Karpas-422 (cell line): ENCODE data around the gene NEK1. TPM values are rescaled to one million over a fixed set of nuclear protein-coding genes. Genes with fewer than 3 reads are reported as not detected.
"Not testable (repeated sequence)": the region's sequence is repeated elsewhere in the genome, so short reads cannot be mapped to it uniquely, and the experiment has no call there.

ENCODE experiments used
- DNase-seq: peaks from one replicate; pipeline ENCODE4 v3.0.0-alpha.2; 2015
- H2AFZ ChIP-seq: fragments of 200-600 bp; sonication (generic); 2 replicates; pipeline ENCODE4 v1.6.1; 2014; ENCODE audit warnings: antibody characterized with exemption, low read length, mixed read lengths
- H3K27ac ChIP-seq: fragments of 200-600 bp; sonication (generic); 2 replicates; pipeline ENCODE4 v1.5.1; 2014; ENCODE audit warnings: mild to moderate bottlenecking, low read length, moderate library complexity
- H3K27me3 ChIP-seq: fragments of 200-600 bp; sonication (generic); 2 replicates; pipeline ENCODE4 v1.6.1; 2014; ENCODE audit warnings: low read length, mixed read lengths
- H3K36me3 ChIP-seq: fragments of 200-600 bp; sonication (generic); 2 replicates; pipeline ENCODE4 v1.6.1; 2014; ENCODE audit warnings: low read length, mixed read lengths; ENCODE audit not compliant: insufficient read depth
- H3K4me1 ChIP-seq: fragments of 200-600 bp; sonication (generic); 2 replicates; pipeline ENCODE4 v1.6.1; 2014; ENCODE audit warnings: mild to moderate bottlenecking, low read length, mixed read lengths
- H3K4me2 ChIP-seq: fragments of 200-600 bp; sonication (generic); 2 replicates; pipeline ENCODE4 v1.6.1; 2014; ENCODE audit warnings: low read length, low read depth, mild to moderate bottlenecking; ENCODE audit not compliant: poor library complexity, severe bottlenecking
- H3K4me3 ChIP-seq: fragments of 200-600 bp; sonication (generic); 2 replicates; pipeline ENCODE4 v1.5.1; 2014; ENCODE audit warnings: mild to moderate bottlenecking, antibody characterized with exemption, low read length, mixed read lengths
- H3K79me2 ChIP-seq: fragments of 200-600 bp; sonication (generic); 2 replicates; pipeline ENCODE4 v1.6.1; 2014; ENCODE audit warnings: mild to moderate bottlenecking, low read length, mixed read lengths
- H3K9ac ChIP-seq: fragments of 200-600 bp; sonication (generic); 2 replicates; pipeline ENCODE4 v1.6.0; 2014; ENCODE audit warnings: low read length
- H3K9me2 ChIP-seq: fragments of 200-600 bp; sonication (generic), shearing (Covaris generic); replicated peaks from 2 replicates; pipeline ENCODE4 v1.6.0; 2014; ENCODE audit warnings: mild to moderate bottlenecking, low read length, moderate library complexity; ENCODE audit not compliant: insufficient read depth
- H3K9me3 ChIP-seq: fragments of 300-700, 200-600 bp; sonication (generic); 2 replicates; pipeline ENCODE4 v1.6.1; 2014; ENCODE audit warnings: low read length, mixed read lengths
- H4K20me1 ChIP-seq: fragments of 200-600 bp; sonication (generic); 2 replicates; pipeline ENCODE4 v1.6.1; 2014; ENCODE audit warnings: mild to moderate bottlenecking, antibody characterized with exemption, low read length, low read depth; ENCODE audit not compliant: insufficient read depth
- total RNA-seq: library from RNA; depleted of rRNA; stranded (reverse); fragments of >200 nt; shearing (Covaris generic); gene quantifications from 2 replicates; pipeline ENCODE4 v1.2.3, GENCODE V29; 2014; ENCODE audit warnings: low replicate concordance

NEK1 gene
- total RNA-seq, 1 experiment from 2014 or later, result 9.4 TPM

DNA sequence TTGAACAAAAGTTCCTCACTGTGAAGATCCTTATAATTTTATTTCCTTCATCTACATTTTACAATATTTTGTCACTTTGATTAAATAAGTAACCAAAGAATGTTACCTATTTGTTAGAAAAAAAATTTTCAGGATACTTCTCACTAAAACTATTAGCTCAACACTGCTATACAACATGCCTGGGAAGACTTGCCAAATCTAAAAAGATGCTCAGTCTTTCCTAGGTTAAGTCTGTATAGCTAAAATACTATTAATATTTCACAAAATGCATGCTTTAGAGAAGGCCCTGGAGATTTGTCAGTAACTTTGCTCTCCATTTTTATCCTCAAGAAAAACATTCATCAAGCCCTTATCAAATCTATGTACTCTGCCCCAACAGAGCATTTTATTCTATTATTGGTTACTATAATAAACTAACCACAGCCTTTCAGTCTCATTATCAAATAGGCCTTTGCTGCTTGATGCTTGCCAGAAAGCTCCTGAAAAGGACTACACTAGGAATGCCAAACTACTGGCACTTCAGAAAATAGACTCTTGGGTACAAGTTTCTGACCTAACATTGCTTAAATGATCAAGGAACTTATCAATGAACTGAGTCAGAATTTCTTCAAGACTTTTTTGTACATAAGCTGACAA, 17.7 kb downstream of the NEK1 start:
- H3K79me2 ChIP-seq, result no peaks in the 10 kb centered on the region
- no peak for DNase-seq
- no peaks in the 10 kb centered on the region; the same call in 1 of the 2 replicates for H3K36me3 ChIP-seq
- H3K9ac ChIP-seq, result no peak overlapping the region
- H4K20me1 ChIP-seq, result no peaks in the 10 kb centered on the region
- no peak overlapping the region for H3K27ac ChIP-seq
- no peaks in the 10 kb centered on the region for H3K4me1 ChIP-seq
- H2AFZ ChIP-seq, result no peak overlapping the region
- no peaks in the 10 kb centered on the region for H3K9me3 ChIP-seq
- H3K4me2 ChIP-seq, result no peak overlapping the region
- H3K27me3 ChIP-seq, result no peaks in the 10 kb centered on the region
- H3K9me2 ChIP-seq, result no peaks in the 10 kb centered on the region
- no peak overlapping the region for H3K4me3 ChIP-seq

DNA sequence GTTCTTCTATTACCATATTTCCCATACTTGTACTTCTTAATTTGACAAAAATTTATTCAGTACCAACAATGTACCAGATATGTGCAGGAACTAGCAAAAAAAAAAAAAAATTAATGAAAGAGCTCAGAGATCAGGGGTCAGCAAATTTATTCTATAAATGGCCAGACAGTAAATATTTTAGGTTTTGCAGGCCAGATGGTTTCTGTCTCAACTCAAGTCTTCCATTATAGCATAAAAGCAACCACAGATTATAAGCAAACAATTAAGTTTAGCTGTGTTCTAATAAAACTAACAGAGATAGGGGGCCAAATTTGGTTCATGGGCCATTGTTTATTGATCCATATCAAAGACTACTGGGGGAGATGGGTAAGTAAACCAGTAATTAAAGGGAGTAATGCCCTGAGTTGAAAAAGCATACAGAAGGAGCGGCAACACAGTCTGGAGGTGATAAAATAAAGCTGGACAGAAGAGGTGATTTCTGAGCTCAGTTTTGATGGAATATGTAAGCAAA, 19.3 kb downstream of the NEK1 start:
- H4K20me1 ChIP-seq, result no peaks in the 10 kb centered on the region
- H3K36me3 ChIP-seq, result no peaks in the 10 kb centered on the region; the same call in 1 of the 2 replicates
- H3K27ac ChIP-seq, result no peak overlapping the region
- H3K9me2 ChIP-seq, result no peaks in the 10 kb centered on the region
- no peaks in the 10 kb centered on the region for H3K9me3 ChIP-seq
- DNase-seq, result no peak
- H3K27me3 ChIP-seq, result no peaks in the 10 kb centered on the region
- H2AFZ ChIP-seq, result no peak overlapping the region
- H3K4me2 ChIP-seq, result no peak overlapping the region
- no peak overlapping the region for H3K4me3 ChIP-seq
- no peaks in the 10 kb centered on the region for H3K79me2 ChIP-seq
- H3K9ac ChIP-seq, result no peak overlapping the region
- no peaks in the 10 kb centered on the region for H3K4me1 ChIP-seq

DNA sequence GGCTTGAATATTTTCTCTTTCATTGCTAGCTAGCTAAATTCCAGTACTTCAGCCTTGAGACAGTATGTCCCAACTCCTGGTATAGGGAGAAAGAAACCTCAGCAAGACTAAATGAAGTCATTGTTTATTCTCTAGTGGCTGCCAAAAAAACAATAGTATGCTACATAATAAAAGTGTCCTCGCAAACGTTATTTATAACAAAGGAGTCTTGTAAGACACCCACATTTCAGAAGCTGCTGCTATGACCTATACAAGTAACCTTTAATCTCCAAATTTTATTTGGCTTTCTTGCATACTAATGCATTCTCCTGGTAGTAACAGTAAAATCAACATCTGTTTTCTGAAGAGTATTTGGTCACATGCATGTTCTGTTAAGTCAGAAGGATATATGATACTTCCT, 28.8 kb downstream of the NEK1 start:
- Histone ChIP-seq H4K20me1 (no peaks in the 10 kb centered on the region), H3K4me3 (no peak overlapping the region), H3K36me3 (no peaks in the 10 kb centered on the region), H3K4me2 (no peak overlapping the region), H3K27ac (no peak overlapping the region), H3K9ac (no peak overlapping the region), H3K9me2 (no peaks in the 10 kb centered on the region), H3K4me1 (no peaks in the 10 kb centered on the region), H2AFZ (no peak overlapping the region), H3K79me2 (no peaks in the 10 kb centered on the region), H3K9me3 (no peaks in the 10 kb centered on the region), H3K27me3 (no peaks in the 10 kb centered on the region)
- no peak for DNase-seq

DNA sequence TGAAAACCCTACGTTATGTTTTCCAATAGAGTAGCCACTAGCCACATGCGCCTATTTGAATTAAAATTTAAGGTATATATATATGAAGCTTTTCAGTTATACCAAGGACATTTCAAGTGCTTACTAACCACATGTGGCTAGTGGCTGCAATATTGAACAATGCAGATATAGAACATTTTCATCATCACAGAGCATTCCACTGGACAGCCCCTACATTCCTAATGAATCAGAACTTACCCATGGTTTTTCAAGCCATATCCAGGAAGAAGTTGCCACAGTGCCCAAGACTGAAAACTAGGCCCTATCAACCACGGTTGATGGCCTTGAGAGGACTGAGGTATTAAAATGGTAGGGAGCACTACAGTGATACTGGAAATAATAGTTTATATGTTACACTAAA, 29.7 kb downstream of the NEK1 start:
- H3K79me2 ChIP-seq, result no peaks in the 10 kb centered on the region
- H3K9ac ChIP-seq, result no peak overlapping the region
- H3K27me3 ChIP-seq, result no peaks in the 10 kb centered on the region
- no peak overlapping the region for H3K4me3 ChIP-seq
- no peaks in the 10 kb centered on the region for H3K4me1 ChIP-seq
- H3K36me3 ChIP-seq, result no peaks in the 10 kb centered on the region
- no peak overlapping the region for H3K27ac ChIP-seq
- no peaks in the 10 kb centered on the region for H4K20me1 ChIP-seq
- H2AFZ ChIP-seq, result no peak overlapping the region
- no peak overlapping the region for H3K4me2 ChIP-seq
- DNase-seq, result no peak
- H3K9me3 ChIP-seq, result no peaks in the 10 kb centered on the region
- H3K9me2 ChIP-seq, result no peaks in the 10 kb centered on the region

DNA sequence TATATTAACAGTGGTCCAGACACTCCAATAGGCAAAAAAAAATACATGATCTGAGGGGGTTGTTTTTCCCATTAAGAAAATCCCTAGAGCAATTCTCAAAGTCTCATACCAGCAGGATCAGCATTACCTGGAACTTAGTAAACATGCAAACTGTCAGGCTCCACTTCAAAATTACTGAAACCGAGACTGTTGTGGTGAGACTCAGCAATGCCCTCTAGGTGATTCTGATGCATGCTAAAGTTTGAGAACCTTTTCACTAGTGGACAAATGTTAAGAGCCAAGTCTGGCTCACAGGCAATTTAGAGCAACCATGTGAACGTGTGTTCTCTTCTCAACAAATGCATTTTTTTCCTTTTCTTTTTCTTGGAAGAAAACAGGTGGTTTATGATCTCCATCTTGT, 30.2 kb downstream of the NEK1 start:
- Histone ChIP-seq H3K9ac (no peak overlapping the region), H3K4me1 (no peaks in the 10 kb centered on the region), H3K9me2 (no peaks in the 10 kb centered on the region), H3K36me3 (no peaks in the 10 kb centered on the region), H3K4me3 (no peak overlapping the region), H3K27ac (no peak overlapping the region), H3K79me2 (no peaks in the 10 kb centered on the region), H4K20me1 (no peaks in the 10 kb centered on the region), H3K4me2 (no peak overlapping the region), H3K9me3 (no peaks in the 10 kb centered on the region), H2AFZ (no peak overlapping the region), H3K27me3 (no peaks in the 10 kb centered on the region)
- DNase-seq, result no peak

DNA sequence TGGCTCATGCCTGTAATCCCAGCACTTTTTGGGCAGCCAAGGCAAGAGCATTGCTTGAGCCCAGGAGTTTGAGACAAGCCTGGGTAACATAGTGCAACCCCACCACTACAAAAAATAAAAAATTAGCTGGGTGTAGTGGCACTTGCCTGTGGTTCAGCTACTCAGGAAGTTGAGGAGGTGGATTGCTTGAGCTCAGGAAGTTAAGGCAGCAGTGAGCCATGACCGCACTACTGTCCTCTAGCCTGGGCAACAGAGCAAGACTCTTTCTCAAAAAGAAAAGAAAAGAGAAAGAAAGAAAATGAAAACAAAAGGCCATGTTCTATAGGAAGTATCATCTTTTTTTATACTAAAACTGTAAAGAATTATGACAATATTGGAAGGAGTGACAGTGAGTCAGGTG, 38.5 kb downstream of the NEK1 start:
- Histone ChIP-seq H3K4me3 (no peak overlapping the region), H3K27ac (no peak overlapping the region)

DNA sequence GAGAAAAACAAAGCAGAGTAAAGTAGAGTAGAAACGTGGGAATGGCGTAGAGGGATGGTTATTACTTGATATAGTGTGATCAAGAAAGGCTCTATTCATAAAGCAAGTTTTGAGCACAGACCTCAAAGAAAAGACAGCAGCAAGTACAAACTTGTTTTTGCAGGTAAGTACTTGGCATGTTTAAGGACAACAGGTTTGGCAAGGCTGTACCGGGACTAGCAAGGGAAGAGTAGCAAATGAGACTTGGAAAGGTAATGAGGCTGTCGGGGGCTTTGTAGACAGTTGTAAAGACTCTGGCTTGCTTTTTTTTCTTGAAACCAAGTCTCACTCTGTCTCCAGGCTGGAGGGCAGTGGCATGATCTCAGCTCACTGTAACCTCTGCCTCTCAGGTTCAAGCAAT, 40.9 kb downstream of the NEK1 start:
- Histone ChIP-seq H3K79me2 (no peaks in the 10 kb centered on the region), H3K36me3 (no peaks in the 10 kb centered on the region), H3K27ac (no peak overlapping the region), H3K9ac (no peak overlapping the region), H3K9me3 (no peaks in the 10 kb centered on the region), H3K4me2 (no peak overlapping the region), H3K4me1 (no peaks in the 10 kb centered on the region), H2AFZ (no peak overlapping the region), H3K9me2 (no peaks in the 10 kb centered on the region), H4K20me1 (no peaks in the 10 kb centered on the region), H3K4me3 (no peak overlapping the region), H3K27me3 (no peaks in the 10 kb centered on the region)
- no peak for DNase-seq

More for the DNA sequence above, 38.5 kb downstream of the NEK1 start:
- Histone ChIP-seq H3K36me3 (no peaks in the 10 kb centered on the region), H3K9ac (no peak overlapping the region), H3K9me3 (no peaks in the 10 kb centered on the region), H3K9me2 (no peaks in the 10 kb centered on the region), H3K4me1 (no peaks in the 10 kb centered on the region), H3K4me2 (no peak overlapping the region), H3K27me3 (no peaks in the 10 kb centered on the region), H2AFZ (no peak overlapping the region), H3K79me2 (no peaks in the 10 kb centered on the region), H4K20me1 (no peaks in the 10 kb centered on the region)
- no peak for DNase-seq

DNA sequence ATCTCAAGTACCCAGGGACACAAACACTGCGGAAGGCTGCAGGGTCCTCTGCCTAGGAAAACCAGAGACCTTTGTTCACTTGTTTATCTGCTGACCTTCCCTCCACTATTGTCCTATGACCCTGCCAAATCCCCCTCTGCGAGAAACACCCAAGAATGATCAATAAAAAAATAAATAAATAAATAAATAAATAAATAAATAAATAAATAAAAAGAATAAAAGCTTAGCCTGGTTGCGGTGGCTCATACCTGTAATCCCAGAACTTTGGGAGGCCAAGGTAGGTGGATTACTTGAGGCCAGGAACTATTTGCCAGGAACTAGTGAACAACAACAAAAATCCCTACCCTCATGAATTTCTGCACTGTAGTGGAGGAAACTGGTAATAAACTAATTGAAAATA, 41.4 kb downstream of the NEK1 start:
- H3K36me3 ChIP-seq, H4K20me1 ChIP-seq, DNase-seq, H3K9me2 ChIP-seq, H3K9me3 ChIP-seq, H3K27ac ChIP-seq, H2AFZ ChIP-seq, H3K4me1 ChIP-seq, H3K9ac ChIP-seq, H3K79me2 ChIP-seq, H3K4me2 ChIP-seq, H3K4me3 ChIP-seq, H3K27me3 ChIP-seq: not testable (repeated sequence)
